Keratinocyte (primary cell): ENCODE results near the gene TMPRSS3. TPM values are rescaled to one million over a fixed set of nuclear protein-coding genes. Genes with fewer than 3 reads are reported as not detected.

Experiments used
- DNase-seq: peaks from one replicate; pipeline ENCODE4 v3.0.0-alpha.2; 2011; ENCODE audit warnings: low read depth, missing footprints, low spot score
- FAIRE-seq: peaks from 2 replicates; lab custom pipeline; 2011; peaks lifted over from hg19 to GRCh38; lab: Jason Lieb, UNC
- H2AFZ ChIP-seq: 2 replicates; pipeline ENCODE4 v1.6.0; 2012; ENCODE audit warnings: low read length, control low read depth, inconsistent platforms; ENCODE audit not compliant: control insufficient read depth
- H3K27ac ChIP-seq: 2 replicates; pipeline ENCODE4 v1.5.1; 2011; ENCODE audit warnings: low read length; ENCODE audit not compliant: control insufficient read depth, insufficient read depth
- H3K27me3 ChIP-seq: 3 replicates; pipeline ENCODE4 v1.6.0; 2011; ENCODE audit warnings: low read length; ENCODE audit not compliant: control insufficient read depth, insufficient read depth; ENCODE audit errors: extremely low read depth
- H3K36me3 ChIP-seq, 2 experiments: 2 replicates in 1 of 2; 3 replicates in 1 of 2; pipeline ENCODE4 v1.5.1; 2011; ENCODE audit warnings: low read length in 2 of 2, mild to moderate bottlenecking in 1 of 2; ENCODE audit not compliant: control insufficient read depth in 2 of 2, insufficient read depth in 2 of 2; ENCODE audit errors: extremely low read depth in 1 of 2
- H3K4me1 ChIP-seq: 3 replicates; pipeline ENCODE4 v1.5.1; 2011; ENCODE audit warnings: low read length; ENCODE audit not compliant: control insufficient read depth, insufficient read depth; ENCODE audit errors: extremely low read depth
- H3K4me2 ChIP-seq: 3 replicates; pipeline ENCODE4 v1.6.0; 2011; ENCODE audit warnings: low read depth, low read length; ENCODE audit not compliant: control insufficient read depth, insufficient read depth; ENCODE audit errors: extremely low read depth
- H3K4me3 ChIP-seq, 3 experiments: fragments of 200-600 bp in 1 of 3; sonication (generic) in 1 of 3; 2 replicates in 2 of 3; 3 replicates in 1 of 3; pipeline ENCODE4 v1.5.1; 2011 to 2016; ENCODE audit warnings: low read length in 3 of 3, mild to moderate bottlenecking in 3 of 3, control low read depth in 2 of 3, inconsistent platforms in 1 of 3, low read depth in 1 of 3, mixed read lengths in 1 of 3, mixed run types in 1 of 3, moderate library complexity in 1 of 3; ENCODE audit not compliant: control insufficient read depth in 2 of 3, insufficient read depth in 2 of 3; ENCODE audit errors: extremely low read depth in 1 of 3
- H3K79me2 ChIP-seq: 2 replicates; pipeline ENCODE4 v1.6.0; 2012; ENCODE audit warnings: low read length; ENCODE audit not compliant: control insufficient read depth, insufficient read depth
- H3K9ac ChIP-seq: 3 replicates; pipeline ENCODE4 v1.6.0; 2011; ENCODE audit warnings: low read length; ENCODE audit not compliant: control insufficient read depth, insufficient read depth; ENCODE audit errors: extremely low read depth
- H3K9me1 ChIP-seq: 3 replicates; pipeline ENCODE4 v1.6.0; 2011; ENCODE audit warnings: low read length; ENCODE audit not compliant: control insufficient read depth, insufficient read depth; ENCODE audit errors: extremely low read depth
- H3K9me3 ChIP-seq: 2 replicates; pipeline ENCODE4 v1.5.1; 2012; ENCODE audit warnings: low read depth, low read length; ENCODE audit not compliant: control insufficient read depth
- H4K20me1 ChIP-seq: 3 replicates; pipeline ENCODE4 v1.6.0; 2011; ENCODE audit warnings: low read length; ENCODE audit not compliant: control insufficient read depth, insufficient read depth; ENCODE audit errors: extremely low read depth
- EZH2 ChIP-seq: IDR thresholded peaks from one replicate; pipeline ENCODE4 v1.6.1; 2012; ENCODE audit warnings: inconsistent platforms, mild to moderate bottlenecking, low read length, moderate library complexity
- dilution Hi-C: fragments of 300-500 bp; cut with MboI; formaldehyde crosslinking; loops from one replicate; pipeline ENCODE4 v1.7.0; 2020; ENCODE audit warnings: low sequenced_read_pairs; ENCODE audit not compliant: extremely low pct_ligation_motif_present
- polyA plus RNA-seq, 5 experiments: library from polyadenylated mRNA; depleted of rRNA in 3 of 5; stranded (reverse) in 3 of 5; stranded (forward) in 1 of 5; unstranded in 1 of 5; fragments of >200 nt; gene quantifications; 1 replicate in 1 of 5; 2 replicates in 3 of 5; 3 replicates in 1 of 5; pipeline versions ENCODE4 v1.2.1 to v1.2.3, GENCODE V29; 2011 to 2012; ENCODE audit warnings: missing spikeins in 2 of 5, low read depth in 1 of 5, low replicate concordance in 1 of 5
- TF ChIP-seq, protein P1 (sequence below), 3 experiments: IDR thresholded peaks in 1 of 3; conservative IDR thresholded peaks in 1 of 3; optimal IDR thresholded peaks in 1 of 3; 2 replicates in 2 of 3; 3 replicates in 1 of 3; pipeline versions ENCODE3 to v1.5.1; 2011; ENCODE audit warnings: low read length in 3 of 3, mild to moderate bottlenecking in 3 of 3, moderate library complexity in 2 of 3, control low read depth in 1 of 3, inconsistent platforms in 1 of 3; ENCODE audit not compliant: insufficient read depth in 2 of 3; ENCODE audit errors: extremely low read depth in 1 of 3

TMPRSS3 gene
- polyA plus RNA-seq, 1 donor (not counting 4 experiments of a cell fraction or from before 2014, with no cell fraction given) = not detected

DNA sequence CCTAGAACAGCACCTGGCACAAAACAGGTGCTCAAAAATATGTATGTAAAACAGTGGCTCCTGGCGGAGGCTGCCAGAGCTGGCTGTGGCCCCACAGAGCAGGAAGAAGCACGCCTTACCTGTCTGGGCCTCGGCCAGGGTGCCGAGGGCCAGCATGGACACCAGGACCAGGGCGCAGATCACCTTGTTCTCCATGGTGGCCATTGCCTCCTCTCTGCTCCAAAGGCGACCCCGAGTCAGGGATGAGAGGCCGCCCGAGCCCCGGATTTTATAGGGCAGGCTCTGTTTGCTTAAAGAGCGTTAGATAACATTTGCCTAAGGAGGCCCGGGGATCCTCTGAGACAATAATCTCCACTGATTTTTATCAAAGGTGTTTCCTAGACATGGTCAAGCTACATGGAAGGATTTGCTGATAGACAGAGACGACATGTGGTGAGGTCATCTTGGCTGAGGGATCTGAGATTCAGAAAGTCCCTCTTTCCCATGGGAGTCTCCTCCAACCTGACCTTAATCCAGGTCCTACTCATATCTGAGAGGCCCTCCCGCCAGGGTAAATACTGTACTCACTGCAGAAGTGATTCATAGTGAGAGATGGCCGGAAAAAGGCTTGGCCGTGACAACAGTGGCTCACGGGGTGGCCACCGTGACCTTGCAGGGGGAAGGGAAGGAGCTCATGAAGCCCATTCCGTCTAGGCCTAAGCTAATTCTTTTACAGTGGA, 29.4 kb downstream of the TMPRSS3 start, which contains the start of gene TFF1:
Gene TFF1, minus strand, starts transcription at position 244 of the 719 bp plus-strand sequence. Its CDS starts 40 bp downstream, at position 204.
- H3K4me1 ChIP-seq = no peaks in the 10 kb centered on the region

DNA sequence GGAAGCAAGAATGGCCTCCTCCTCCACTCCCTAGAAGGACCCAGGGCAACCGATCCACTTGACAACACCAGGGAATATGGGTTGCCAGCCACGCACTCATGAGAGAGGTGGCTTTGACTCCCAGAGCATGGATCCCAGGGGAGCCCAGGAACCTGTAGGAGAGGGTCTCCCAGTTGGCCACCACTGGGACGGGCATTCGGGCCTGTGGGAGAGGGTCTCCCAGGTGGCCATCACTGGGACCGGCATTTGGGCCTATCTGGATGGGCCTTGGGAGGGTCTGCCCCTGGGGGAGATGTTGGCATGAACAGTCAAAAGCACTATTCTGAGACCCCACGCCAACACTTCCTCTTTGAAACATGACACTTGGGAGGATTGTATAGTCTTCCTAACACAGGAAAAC, 30.1 kb downstream of the TMPRSS3 start:
- no peak for DNase-seq
- no peaks in the 10 kb centered on the region for H3K79me2 ChIP-seq
- H3K9ac ChIP-seq = no peak overlapping the region
- TF ChIP-seq EZH2 = no peak
- TF ChIP-seq, protein P1, sequence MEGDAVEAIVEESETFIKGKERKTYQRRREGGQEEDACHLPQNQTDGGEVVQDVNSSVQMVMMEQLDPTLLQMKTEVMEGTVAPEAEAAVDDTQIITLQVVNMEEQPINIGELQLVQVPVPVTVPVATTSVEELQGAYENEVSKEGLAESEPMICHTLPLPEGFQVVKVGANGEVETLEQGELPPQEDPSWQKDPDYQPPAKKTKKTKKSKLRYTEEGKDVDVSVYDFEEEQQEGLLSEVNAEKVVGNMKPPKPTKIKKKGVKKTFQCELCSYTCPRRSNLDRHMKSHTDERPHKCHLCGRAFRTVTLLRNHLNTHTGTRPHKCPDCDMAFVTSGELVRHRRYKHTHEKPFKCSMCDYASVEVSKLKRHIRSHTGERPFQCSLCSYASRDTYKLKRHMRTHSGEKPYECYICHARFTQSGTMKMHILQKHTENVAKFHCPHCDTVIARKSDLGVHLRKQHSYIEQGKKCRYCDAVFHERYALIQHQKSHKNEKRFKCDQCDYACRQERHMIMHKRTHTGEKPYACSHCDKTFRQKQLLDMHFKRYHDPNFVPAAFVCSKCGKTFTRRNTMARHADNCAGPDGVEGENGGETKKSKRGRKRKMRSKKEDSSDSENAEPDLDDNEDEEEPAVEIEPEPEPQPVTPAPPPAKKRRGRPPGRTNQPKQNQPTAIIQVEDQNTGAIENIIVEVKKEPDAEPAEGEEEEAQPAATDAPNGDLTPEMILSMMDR (optimal IDR thresholded peaks at IDR 0.05 in 1 of 3, IDR thresholded peaks at IDR 0.05 in 1 of 3, conservative IDR thresholded peaks at IDR 0.05 in 1 of 3; ENCODE audit: extremely low read depth in 1 of 3, insufficient read depth in 2 of 3, low read length in 3 of 3) = no peak
- no peaks in the 10 kb centered on the region for H3K9me1 ChIP-seq
- dilution Hi-C loops = no loop called here
- no peaks in the 10 kb centered on the region for H3K27me3 ChIP-seq
- FAIRE-seq = no peak
- H4K20me1 ChIP-seq = no peaks in the 10 kb centered on the region
- no peak overlapping the region for H2AFZ ChIP-seq
- H3K4me3 ChIP-seq = no peak overlapping the region
- no peaks in the 10 kb centered on the region for H3K4me1 ChIP-seq
- no peaks in the 10 kb centered on the region for H3K36me3 ChIP-seq
- H3K27ac ChIP-seq = no peak overlapping the region
- no peaks in the 10 kb centered on the region for H3K9me3 ChIP-seq
- H3K4me2 ChIP-seq = no peak overlapping the region

More for the DNA sequence above, 29.4 kb downstream of the TMPRSS3 start, which contains the start of gene TFF1:
- H3K9ac ChIP-seq = no peak within 1 kb of the TSS
- no peak within 1 kb of the TSS for H3K4me2 ChIP-seq
- H3K4me3 ChIP-seq = no peak within 1 kb of the TSS
- H3K27ac ChIP-seq = no peak within 1 kb of the TSS
- H3K36me3 ChIP-seq = no peaks in the 10 kb centered on the region
- no peaks in the 10 kb centered on the region for H3K9me3 ChIP-seq
- H2AFZ ChIP-seq = no peak within 1 kb of the TSS
- no peaks in the 10 kb centered on the region for H3K9me1 ChIP-seq
- H3K27me3 ChIP-seq = no peaks in the 10 kb centered on the region
- TF ChIP-seq EZH2 = no peak
- TF ChIP-seq, protein P1 (optimal IDR thresholded peaks at IDR 0.05 in 1 of 3, IDR thresholded peaks at IDR 0.05 in 1 of 3, conservative IDR thresholded peaks at IDR 0.05 in 1 of 3; ENCODE audit: extremely low read depth in 1 of 3, insufficient read depth in 2 of 3, low read length in 3 of 3) = no peak
- dilution Hi-C loops = no loop called here
- H4K20me1 ChIP-seq = no peaks in the 10 kb centered on the region
- DNase-seq = no peak
- no peak for FAIRE-seq
- no peaks in the 10 kb centered on the region for H3K79me2 ChIP-seq
